Head of caudate nucleus (tissue), 42 donors: ENCODE results near the gene RPS5.
"Not testable (repeated sequence)": the region's sequence is repeated elsewhere in the genome, so short reads cannot be mapped to it uniquely, and the experiment has no call there.

Experiments used
- DNase-seq, 42 donors: peaks; one replicate each; pipeline versions ENCODE4 v3.0.0 to v3.0.0-alpha.2; 2020 to 2021; ENCODE audit warnings: mixed read lengths in 7 of 42
- intact Hi-C: fragments of 100-400 bp; cut with DNase I; formaldehyde crosslinking; loops from one replicate; pipeline ENCODE4 v1.15.0; 2022

RPS5 gene

DNA sequence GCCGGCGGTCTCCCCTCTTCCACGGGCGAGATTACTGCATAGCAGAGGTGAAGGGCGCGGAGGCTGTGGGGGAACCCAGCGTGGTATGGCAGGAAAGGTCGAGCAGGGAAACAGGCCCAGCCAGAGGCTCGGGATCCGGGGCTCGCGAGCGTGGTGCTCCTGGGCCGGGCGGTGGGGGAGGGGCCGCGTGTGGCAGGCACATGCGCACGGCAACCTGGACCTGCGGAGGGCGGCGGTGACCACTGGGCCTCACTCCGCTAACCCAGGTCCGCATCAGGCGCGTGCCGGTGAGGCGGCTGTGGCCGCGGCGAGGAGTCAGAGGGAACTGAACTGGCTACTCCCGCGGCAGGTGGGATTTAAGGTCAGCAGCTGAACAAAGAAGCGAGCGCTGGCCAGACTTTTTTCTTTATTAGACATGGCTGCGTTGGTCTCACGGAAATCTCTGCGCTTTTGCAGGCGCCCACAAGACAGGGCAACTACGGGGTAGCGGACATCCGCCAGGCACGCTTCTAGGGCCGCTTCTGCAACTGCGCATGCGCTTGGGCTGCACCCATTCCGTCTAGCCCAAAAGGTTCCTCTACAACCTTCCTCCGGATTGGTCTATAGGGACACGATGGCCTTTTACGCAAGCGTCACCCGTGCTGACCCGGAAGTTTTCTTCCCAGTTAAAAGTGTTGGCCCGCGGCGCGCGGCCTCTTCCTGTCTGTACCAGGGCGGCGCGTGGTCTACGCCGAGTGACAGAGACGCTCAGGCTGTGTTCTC lies at the start of gene RPS5:
TSS of gene RPS5 (plus strand) at position 694 of the 762 bp plus-strand sequence. CDS start 869 bp downstream, outside the sequence.
- intact Hi-C loops = no loop called here
- peak; percentile 92 to 99 (median 97) for DNase-seq

DNA sequence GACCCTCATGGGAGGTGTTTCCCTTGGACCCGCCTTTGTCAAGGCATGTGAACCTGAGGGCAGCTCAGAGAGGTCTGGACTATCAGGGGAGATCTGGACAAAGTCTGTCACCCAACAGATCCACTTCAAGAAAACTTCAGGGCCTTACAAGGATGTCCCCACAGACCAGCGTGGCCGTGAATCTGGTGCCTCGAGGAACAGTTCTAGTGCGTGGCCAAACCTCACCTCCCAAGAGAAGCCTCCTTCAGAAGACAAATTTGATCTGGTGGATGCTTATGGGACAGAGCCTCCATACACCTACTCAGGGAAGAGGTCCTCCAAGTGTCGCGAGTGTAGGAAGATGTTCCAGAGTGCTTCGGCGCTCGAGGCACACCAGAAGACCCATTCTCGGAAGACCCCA lies 48.7 kb upstream of the RPS5 start:
- no peak for DNase-seq
- intact Hi-C loops = no loop called here

DNA sequence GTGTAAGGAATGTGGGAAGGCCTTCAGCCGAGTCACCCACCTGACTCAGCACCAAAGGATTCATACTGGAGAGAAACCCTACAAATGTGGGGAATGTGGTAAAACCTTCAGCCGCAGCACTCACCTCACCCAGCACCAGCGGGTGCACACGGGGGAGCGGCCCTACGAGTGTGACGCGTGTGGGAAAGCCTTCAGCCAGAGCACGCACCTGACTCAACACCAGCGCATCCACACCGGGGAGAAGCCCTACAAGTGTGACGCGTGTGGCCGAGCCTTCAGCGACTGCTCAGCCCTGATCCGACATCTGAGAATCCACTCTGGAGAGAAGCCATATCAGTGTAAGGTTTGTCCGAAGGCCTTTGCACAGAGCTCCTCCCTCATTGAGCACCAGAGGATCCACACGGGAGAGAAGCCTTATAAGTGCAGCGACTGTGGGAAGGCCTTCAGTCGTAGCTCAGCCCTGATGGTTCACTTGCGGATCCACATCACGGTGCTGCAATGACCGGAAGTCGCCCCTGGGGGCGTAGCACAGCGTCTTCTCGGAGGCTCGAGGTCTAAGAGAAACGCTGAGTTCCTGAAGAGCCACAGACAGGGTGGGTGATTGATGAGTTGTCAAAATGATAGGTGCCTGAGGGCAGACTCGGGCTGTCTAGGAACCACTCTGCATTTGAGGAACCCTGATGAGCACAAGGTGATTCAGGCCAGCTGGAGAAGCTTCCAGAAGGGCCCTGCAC lies 48.1 kb upstream of the RPS5 start:
- DNase-seq = peak in 1 of 42 donors; percentile 26
- intact Hi-C loops = no loop called here

DNA sequence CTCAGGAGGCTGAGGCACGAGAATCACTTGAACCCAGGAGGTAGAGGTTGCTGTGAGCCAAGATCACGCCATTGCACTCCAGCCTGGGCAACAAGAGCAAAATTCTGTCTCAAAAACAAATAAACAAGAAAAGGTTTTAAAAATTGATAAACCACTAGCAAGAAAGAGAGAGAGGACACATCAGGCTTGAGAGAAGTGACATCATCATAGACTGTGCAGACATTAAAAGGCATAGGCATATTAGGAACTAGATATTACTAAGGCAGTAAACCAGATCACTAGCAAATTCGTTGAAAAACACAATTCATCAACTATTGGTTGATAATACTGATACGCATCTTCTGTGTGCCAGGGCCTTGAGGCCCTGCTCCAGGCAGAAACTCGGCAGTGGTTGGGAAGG lies 41.5 kb upstream of the RPS5 start:
- DNase-seq = no peak
- intact Hi-C loops = no loop called here

DNA sequence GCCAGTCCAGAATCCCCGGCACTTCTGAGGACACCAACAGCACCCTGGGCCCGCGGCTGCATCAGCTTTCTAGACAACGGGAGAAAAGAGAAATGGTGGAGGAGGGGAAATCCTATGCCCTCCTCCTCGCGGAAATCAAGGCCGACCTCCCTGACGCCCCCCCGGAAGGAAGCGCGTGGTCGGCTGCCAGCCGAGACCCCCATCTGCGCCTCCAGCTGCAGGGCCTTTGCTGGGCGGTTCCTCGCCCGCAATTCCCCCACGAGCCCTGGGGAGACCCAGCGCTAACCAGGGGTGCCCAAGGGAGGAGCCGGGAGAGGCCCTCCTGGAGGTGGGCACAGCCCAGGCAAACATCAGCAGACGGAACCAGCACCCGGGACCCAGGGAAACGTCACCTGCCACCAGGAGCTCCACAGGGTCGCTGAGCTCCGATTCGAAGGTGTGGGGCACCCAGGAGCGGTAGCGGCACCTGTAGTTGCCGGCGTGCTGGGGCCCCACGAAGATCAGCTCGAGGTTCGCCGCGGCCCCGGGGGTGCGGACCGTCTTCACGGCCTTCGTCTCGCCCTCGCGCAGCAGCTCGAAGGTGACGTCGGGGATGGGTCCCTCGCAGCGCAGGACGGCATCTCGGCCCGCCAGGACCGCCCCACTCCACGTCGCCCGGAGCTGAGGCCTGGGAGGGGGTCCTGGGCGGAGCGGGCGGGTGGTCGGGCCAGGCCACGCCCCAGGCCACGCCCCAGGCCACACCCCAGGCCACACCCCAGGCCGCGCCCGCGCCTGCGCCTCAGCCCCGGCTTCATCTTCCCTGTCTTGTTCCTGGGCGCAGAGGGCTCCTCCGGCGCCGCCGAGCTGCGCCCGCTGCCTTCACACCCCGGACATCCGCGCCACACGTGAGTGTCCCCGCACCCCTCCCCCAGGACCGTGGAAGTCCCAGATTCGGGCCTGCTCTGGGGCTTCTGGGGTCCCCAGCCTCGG lies 39.8 kb upstream of the RPS5 start:
- intact Hi-C loops = no loop called here
- DNase-seq = peak; percentile 46 to 90 (median 82)

DNA sequence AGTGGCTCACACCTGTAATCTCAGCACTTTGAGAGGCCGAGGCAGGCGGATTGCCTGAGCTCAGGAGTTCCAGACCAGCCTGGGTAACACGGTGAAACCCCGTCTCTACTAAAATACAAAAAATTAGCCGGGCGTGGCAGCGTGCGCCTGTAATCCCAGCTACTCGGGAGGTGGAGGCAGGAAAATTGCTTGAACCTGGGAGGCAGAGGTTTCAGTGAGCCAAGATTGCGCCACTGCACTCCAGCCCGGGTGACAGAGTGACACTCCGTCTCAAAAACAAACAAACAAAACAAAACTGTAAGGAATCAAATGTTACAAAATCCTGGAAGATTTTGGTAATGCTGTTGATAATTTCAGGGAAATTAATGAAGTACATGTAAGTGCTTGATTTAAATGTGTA lies 39.0 kb upstream of the RPS5 start:
- intact Hi-C loops = not testable (repeated sequence)
- peak in 3 of 42 donors; percentile 8 to 37 (median 33) for DNase-seq

DNA sequence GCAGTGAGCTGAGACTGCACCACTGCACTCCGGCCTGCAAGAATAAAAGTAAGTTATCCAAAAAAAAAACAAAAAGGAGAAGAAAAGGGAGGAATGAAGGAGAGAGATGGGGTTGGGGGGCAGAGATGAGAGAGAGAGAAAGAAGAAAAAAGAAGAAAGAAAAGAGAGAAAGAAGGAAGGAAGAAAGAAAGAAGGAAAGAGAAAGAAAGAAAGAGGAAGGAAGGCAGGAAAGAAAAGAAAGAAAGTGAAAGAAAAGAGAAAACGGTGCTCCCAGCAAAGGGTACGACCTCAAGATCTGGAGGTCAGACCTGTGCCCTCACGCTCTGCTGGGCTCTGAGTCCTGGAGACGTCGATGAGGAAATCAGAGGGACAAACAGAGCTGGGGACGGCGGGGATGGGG lies 37.5 kb upstream of the RPS5 start:
- no peak for DNase-seq
- intact Hi-C loops = no loop called here

DNA sequence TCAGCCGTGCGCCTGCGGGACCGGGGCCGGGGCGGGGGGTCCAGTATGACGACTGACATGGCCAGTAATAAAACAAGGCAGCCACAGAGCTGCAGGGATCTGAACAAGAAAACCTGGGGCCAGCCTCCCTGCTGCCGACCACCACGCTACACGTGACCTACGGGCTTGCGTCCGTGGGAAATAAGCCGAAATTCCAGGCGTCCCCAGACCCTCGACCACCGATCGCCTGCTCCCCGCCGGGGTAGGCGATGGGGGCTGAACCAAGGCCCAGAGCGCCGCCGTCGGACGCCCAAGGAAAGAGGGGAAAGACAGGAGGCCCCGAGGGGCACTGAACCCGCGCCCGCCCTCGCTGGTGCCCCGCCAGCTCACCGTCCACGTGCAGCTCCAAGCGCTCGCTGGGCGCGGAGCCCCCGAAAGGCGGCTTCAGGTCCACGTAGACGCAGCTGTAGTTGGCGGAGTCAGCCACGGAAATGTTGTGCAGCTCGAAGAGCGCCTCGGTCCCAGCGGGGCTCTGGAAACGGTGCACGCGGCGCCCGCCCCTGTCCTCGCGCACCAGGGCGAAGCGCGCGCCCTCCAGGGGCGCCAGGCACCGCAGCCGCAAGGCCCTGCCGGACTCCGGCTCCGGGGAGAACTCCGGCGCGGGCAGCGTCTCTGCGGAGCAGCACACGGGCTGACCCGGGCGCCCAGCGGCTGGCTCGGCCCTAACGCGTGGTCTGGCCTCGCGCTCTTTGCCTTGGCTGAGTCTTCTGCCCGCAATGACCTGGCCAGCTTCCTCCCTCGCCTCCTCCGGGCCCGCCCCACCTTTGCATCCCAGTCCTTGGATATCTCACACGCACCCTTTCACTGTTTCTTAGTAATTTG lies 36.8 kb upstream of the RPS5 start:
- intact Hi-C loops = no loop called here
- DNase-seq = no peak

DNA sequence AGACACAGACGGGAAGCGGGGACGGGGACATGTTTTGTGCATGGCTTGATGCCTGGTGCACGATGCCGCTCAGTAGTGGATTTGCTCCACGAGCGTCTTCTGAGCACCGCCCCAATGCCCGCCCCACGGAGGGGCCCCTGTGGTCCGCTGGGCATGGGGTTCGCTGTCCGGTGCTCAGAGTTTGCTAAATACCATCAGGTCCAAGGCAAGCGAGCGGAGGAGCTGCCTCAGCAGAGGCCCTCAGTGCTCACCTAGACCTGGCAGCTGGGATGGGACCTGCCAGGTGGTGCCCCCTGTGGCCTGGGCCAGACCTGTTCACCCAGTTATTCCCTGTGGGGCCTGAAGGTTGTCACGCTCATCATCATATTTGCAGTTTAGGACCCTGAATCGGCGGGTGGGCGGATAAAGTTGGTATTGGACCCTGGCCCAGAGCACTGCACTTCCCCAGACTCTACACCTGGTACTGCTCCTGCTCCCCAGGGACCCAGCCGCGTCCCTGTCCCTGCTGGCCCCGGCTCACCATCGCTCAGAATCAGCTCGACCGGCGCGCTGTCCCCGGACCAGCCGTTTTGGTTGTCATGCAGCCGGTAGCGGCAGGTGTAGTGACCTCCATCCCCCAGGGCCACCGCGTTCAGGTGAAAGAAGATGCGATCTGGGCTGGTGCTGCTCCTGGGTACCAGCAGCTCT lies 36.1 kb upstream of the RPS5 start:
- no peak for DNase-seq
- intact Hi-C loops = no loop called here

DNA sequence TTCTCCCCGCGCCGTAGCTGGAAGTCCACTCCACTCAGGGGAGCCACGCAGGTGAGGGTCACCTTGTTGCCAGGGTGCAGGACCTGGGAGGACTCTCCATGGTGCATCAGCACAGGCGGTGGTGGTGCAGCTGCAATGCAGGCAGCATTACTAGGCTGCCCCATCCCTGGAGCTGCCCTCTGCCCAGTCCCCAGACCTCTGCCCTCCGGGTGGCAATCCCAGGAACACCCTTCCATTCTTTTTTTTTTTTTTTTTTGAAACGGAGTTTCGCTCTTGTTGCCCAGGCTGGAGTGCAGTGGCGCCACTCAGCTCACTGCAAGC lies 35.6 kb upstream of the RPS5 start:
- DNase-seq = no peak
- intact Hi-C loops = no loop called here

DNA sequence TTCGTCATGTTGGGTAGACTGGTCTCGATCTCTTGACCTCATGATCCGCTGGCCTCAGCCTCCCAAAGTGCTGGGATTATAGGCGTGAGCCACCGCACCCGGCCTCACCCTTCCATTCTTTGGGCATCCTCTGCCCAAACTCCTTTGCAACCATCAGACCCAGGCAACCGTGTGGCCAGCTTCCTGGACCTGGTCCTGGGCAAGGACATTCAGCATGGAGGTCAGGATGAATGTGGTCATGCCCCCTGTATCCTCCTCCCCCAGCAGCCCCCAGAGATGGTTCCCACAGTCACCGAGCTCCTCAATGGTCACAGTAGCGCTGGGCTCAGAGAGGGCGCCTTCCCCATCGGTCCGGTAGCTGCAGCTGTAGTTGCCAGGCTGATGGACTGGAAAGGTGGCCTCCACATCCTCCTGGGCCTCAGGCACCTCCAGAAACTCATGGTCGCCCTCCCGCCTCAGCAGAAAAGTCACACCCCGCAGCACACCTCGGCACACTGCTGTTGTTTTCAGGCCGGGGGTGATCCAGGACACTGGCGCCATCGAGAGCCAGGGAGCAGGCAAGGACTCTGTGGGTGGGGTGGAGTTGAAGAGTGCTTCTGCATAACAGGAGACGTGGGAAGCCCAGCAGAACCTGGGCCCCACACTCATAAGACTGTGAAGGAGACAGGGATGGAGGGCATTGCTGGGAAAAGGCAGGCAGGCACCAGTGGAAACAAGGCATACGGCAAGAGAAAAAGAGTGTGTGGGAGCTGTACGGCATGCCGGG lies 34.9 kb upstream of the RPS5 start:
- DNase-seq = peak in 1 of 42 donors; percentile 28

DNA sequence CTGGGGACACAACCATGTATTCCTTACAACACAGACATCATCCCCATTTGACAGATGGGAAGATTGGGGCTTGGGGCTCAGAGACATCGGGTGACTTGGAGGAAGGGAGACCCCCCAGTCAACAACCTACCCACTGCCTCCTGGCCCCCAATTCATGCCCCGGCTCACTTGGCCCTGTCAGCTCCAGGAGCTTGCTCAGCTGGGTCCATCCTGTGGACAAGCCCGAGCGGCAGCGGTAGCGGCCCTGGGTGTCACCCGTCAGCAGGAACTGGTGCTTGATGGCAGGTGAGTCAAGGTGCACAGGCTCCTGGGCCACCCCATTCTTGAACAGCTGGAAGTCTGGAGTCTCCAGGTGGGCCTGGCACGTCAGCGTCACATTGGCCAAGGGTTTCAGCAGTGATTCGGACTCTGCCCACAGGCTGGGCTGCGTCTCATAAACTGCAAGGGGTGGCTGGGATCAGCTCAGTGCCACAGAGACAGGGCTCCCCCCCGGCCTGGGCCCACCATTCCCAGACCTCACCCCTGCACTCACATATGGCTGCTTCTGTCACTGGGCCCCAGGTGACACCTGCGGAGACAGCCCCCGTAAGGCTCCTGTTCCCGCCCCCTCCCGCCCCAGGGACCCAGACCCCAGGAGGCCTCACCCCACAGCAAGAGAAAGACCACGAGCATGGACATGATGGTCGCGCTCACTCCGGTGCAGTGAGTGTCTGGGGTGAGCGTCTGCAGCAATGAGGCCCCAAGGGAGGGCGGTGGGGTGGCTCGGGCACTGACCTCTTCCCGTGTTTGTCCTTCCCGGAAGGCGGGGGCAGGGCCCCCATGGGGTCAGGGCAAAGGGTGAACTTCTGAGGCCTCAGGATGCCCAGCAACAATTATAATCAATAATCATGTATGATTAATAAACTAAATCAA lies 34.1 kb upstream of the RPS5 start, which contains the start of gene A1BG:
TSS of gene A1BG (minus strand) at position 733 of the 912 bp plus-strand sequence. CDS start at position 678, 55 bp downstream.
- intact Hi-C loops = no loop called here
- DNase-seq = no peak

More for the DNA sequence above, 34.9 kb upstream of the RPS5 start:
- intact Hi-C loops = no loop called here

DNA sequence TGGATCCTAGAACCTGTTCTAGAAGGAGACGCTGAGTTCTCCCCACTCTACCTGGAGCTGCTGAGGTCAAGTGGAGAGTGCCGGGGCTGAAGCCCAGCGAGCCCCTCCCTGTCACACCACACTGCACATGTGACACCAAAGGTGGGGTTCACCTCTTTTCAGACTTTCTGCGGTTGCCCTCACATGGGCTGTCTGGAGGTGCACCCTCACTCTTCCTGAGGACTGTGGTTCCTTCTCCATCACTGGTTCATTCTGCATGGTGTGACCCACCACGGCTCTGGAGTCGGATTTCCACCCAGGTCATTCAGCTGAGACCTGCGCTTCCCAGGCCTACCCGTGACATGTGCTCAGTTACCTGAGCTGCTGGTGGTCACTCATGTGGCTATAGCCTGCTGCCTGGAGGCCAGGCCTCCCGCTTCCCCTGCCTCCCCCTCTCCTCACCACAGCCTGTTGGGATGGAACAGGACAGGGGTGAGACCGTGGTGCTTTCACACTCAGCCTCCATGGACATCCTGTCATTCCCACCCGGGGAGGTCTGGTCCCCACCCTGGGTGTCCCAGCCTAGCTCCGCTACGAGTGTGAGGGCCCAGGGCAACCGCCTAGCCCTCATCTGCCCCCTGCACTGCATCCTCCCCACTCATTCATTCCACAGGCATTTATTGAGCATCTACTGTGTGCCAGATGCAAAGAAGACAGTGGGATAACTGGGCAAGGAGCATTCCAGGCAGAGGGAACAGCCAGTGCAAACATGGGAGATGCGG lies 33.2 kb upstream of the RPS5 start:
- intact Hi-C loops = no loop called here
- DNase-seq = no peak

DNA sequence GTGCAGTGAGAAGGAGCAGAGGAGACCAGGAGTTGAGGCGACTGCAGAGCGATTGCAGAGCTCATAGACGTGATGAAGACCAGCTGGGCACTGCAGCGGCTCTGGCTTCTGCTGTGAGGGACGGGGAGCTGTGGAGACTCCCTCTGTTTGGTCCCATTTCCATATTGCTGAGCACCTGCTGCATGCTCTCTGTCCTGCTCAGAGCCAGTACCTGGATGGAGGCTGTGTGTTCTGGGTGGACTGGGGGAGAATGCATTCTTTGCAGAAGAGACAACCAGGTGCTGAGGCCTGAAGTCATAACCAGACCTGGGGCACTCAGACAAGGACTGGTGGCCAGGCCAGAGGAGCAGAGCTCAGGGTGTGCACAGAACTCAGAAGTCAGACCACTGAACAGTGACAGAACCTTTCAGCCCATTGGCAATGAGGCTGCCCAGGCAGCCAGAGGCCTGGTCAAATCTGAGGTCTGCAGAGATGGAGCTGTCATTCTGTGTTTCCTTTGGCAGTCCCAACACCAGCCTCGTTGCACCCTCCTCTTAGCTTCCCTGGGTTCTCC lies 32.5 kb upstream of the RPS5 start:
- DNase-seq = no peak
- intact Hi-C loops = no loop called here

DNA sequence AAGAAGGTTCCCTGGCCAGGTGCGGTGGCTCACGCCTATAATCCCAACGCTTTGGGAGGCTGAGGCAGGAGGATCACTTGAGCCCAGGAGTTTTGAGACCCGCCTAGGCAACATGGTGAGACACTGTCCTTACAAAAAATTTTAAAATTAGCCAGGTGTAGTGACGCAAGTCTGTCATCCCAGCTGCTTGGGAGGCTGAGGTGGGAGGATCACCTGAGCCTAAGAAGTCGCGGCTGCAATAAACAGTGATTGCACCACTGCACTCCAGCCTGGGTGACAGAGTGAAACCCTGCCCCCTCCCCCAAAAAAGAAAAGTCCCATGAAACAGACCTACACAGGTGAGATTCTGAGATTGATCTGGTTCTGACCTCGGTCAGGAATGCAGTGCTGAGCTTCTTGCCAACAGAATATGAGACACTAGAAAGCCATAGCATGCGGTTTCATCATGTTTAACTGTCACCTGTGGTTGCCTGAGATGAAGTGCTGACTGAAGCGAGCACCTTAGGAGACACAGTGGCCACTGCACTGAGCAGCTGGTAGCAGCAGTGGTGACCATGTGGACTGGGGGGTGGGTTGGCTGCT lies 31.8 kb upstream of the RPS5 start:
- DNase-seq = peak in 25 of 42 donors; percentile 22 to 67 (median 37)
- intact Hi-C loops = no loop called here
